Measurements from ENCODE around the gene NT5C1B. TPM values are rescaled to one million over a fixed set of nuclear protein-coding genes. Genes with fewer than 3 reads are reported as not detected.

NT5C1B gene
- total RNA-seq, 1 donor from 2014 or later = not detected

- intact Hi-C loops (cut with micrococcal nuclease) = no loop called here
- Mint-ChIP-seq H3K9me3 (no peaks in the 10 kb centered on the region), H3K4me3 (no peak overlapping the region), H3K4me1 (no peaks in the 10 kb centered on the region), H3K27ac (no peak overlapping the region), H3K27me3 (no peaks in the 10 kb centered on the region), H3K36me3 (ENCODE audit: low read depth) (no peaks in the 10 kb centered on the region)
- TF ChIP-seq, protein P1, sequence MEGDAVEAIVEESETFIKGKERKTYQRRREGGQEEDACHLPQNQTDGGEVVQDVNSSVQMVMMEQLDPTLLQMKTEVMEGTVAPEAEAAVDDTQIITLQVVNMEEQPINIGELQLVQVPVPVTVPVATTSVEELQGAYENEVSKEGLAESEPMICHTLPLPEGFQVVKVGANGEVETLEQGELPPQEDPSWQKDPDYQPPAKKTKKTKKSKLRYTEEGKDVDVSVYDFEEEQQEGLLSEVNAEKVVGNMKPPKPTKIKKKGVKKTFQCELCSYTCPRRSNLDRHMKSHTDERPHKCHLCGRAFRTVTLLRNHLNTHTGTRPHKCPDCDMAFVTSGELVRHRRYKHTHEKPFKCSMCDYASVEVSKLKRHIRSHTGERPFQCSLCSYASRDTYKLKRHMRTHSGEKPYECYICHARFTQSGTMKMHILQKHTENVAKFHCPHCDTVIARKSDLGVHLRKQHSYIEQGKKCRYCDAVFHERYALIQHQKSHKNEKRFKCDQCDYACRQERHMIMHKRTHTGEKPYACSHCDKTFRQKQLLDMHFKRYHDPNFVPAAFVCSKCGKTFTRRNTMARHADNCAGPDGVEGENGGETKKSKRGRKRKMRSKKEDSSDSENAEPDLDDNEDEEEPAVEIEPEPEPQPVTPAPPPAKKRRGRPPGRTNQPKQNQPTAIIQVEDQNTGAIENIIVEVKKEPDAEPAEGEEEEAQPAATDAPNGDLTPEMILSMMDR (IDR thresholded peaks at IDR 0.05) = no peak
- no peak for DNase-seq
- ChIA-PET POLR2A (no interaction called here), CTCF (no interaction called here)
- no peak for ATAC-seq (ENCODE audit: low read depth)
Observed at GRCh38 chr2:18610651-18611050, 21.3 kb upstream of the NT5C1B start.

GRCh38 chr2:18610090-18610489, 20.7 kb upstream of the NT5C1B start:
- Mint-ChIP-seq H3K9me3 (no peaks in the 10 kb centered on the region), H3K27me3 (no peaks in the 10 kb centered on the region), H3K4me1 (peaks cover 2% of the 10 kb centered on the region), H3K4me3 (no peak overlapping the region), H3K27ac (no peak overlapping the region), H3K36me3 (ENCODE audit: low read depth) (no peaks in the 10 kb centered on the region)
- DNase-seq (no peak), ATAC-seq (ENCODE audit: low read depth) (no peak)
- intact Hi-C loops (cut with micrococcal nuclease) = no loop called here
- ChIA-PET CTCF (no interaction called here), POLR2A (no interaction called here)
- TF ChIP-seq, protein P1 (IDR thresholded peaks at IDR 0.05) = no peak

DNA sequence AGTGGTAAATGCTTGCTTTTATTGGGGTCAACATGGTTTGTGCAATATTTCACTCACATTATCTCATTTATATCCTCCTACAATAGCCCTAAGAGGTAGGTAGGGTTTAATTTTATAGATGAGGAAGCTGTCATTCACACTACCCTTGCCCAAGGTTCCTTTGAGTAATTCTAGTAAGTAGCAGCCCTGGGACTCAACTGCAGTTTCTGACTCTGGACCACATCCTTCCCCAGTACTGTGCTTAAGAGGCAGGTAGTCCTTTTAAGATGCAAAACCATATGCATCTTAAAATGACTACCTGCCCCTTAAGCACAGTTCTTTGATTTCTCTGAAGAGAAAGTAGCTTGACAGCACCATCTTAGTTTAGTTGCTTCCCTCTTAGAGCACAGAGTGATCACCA, 15.7 kb upstream of the NT5C1B start:
- DNase-seq (no peak), ATAC-seq (ENCODE audit: low read depth) (no peak)
- POLR2A ChIA-PET = no interaction called here

GRCh38 chr2:18604531-18604885, 15.1 kb upstream of the NT5C1B start:
- ATAC-seq (ENCODE audit: low read depth) (no peak), DNase-seq (no peak)
- Mint-ChIP-seq H3K27ac (no peak overlapping the region), H3K36me3 (ENCODE audit: low read depth) (no peaks in the 10 kb centered on the region), H3K4me3 (no peak overlapping the region), H3K4me1 (peaks cover 5% of the 10 kb centered on the region), H3K27me3 (no peaks in the 10 kb centered on the region), H3K9me3 (no peaks in the 10 kb centered on the region)
- ChIA-PET CTCF (no interaction called here), POLR2A (no interaction called here)
- intact Hi-C loops (cut with micrococcal nuclease) = no loop called here
- TF ChIP-seq, protein P1 (IDR thresholded peaks at IDR 0.05) = no peak

More for the DNA sequence above, 15.7 kb upstream of the NT5C1B start:
- H3K27ac Mint-ChIP-seq = no peak overlapping the region
- TF ChIP-seq, protein P1 (IDR thresholded peaks at IDR 0.05) = no peak
- no peaks in the 10 kb centered on the region for H3K27me3 Mint-ChIP-seq
- CTCF ChIA-PET = no interaction called here
- intact Hi-C loops (cut with micrococcal nuclease) = no loop called here
- peaks cover 5% of the 10 kb centered on the region for H3K4me1 Mint-ChIP-seq
- no peaks in the 10 kb centered on the region for H3K9me3 Mint-ChIP-seq
- H3K36me3 Mint-ChIP-seq (ENCODE audit: low read depth) = no peaks in the 10 kb centered on the region
- no peak overlapping the region for H3K4me3 Mint-ChIP-seq

- Mint-ChIP-seq H3K36me3 (ENCODE audit: low read depth) (no peaks in the 10 kb centered on the region), H3K9me3 (no peaks in the 10 kb centered on the region), H3K27ac (no peak overlapping the region), H3K4me1 (peaks cover 5% of the 10 kb centered on the region), H3K4me3 (no peak overlapping the region), H3K27me3 (no peaks in the 10 kb centered on the region)
- DNase-seq (no peak), ATAC-seq (ENCODE audit: low read depth) (no peak)
- intact Hi-C loops (cut with micrococcal nuclease) = no loop called here
- ChIA-PET POLR2A (no interaction called here), CTCF (no interaction called here)
- TF ChIP-seq, protein P1 (IDR thresholded peaks at IDR 0.05) = no peak
Observed at GRCh38 chr2:18603854-18604530, 14.6 kb upstream of the NT5C1B start.

Measured in activated B cell treated with CpG ODN at 0.5 μM for 24 hours (primary cell).